Ovary (tissue), 3 donors: ENCODE measurements around the gene H2BK1.

Experiments
- CTCF ChIP-seq, 3 donors: fragments of 450-650 bp in 2 of 3; fragments of 200-600 bp in 1 of 3; IDR thresholded peaks; one replicate each; pipeline versions ENCODE4 v1.5.1 to v1.8.0; 2016 to 2022; ENCODE audit warnings: antibody characterized with exemption in 3 of 3, mild to moderate bottlenecking in 1 of 3
- POLR2A ChIP-seq: fragments of 450-650 bp; IDR thresholded peaks from one replicate; pipeline ENCODE4 v1.6.1; 2017; ENCODE audit warnings: antibody characterized with exemption, mild to moderate bottlenecking, moderate library complexity
- donor health status: DM: no; HTN: no; CAD: no.

GRCh38 chr7:151181011-151181431 is 29.3 kb downstream of the H2BK1 start:
- TF ChIP-seq CTCF (IDR thresholded peaks at IDR 0.05) (no peak), POLR2A (no peak)
